H1 (cell line): ENCODE measurements around the gene KIAA1671. TPM values are rescaled to one million over a fixed set of nuclear protein-coding genes. Genes with fewer than 3 reads are reported as not detected.

Source experiments
- CTCF ChIA-PET: fragments of 300-600 bp; sonication (Branson Sonifier 250); formaldehyde crosslinking; loops from one replicate; lab custom pipeline; 2021; ENCODE audit not compliant: partially characterized antibody; lab: Charles Lee
- POLR2A ChIA-PET: fragments of 300-600 bp; sonication (Branson Sonifier 250); formaldehyde crosslinking; loops from one replicate; lab custom pipeline; 2021; ENCODE audit warnings: inconsistent platforms; ENCODE audit not compliant: partially characterized antibody; lab: Charles Lee
- DNase-seq, 2 experiments: peaks; one replicate each; pipeline versions ENCODE4 v3.0.0 to v3.0.0-alpha.2; 2010 to 2022; ENCODE audit warnings: low spot score in 2 of 2, low read depth in 1 of 2, mixed read lengths in 1 of 2
- FAIRE-seq: peaks from 2 replicates; lab custom pipeline; 2011; peaks lifted over from hg19 to GRCh38; lab: Jason Lieb, UNC
- H2AFZ ChIP-seq: 2 replicates; pipeline ENCODE4 v1.8.1; 2012; ENCODE audit warnings: low read length, inconsistent platforms
- H2AK5ac ChIP-seq: 2 replicates; pipeline ENCODE4 v1.6.1; 2013; ENCODE audit warnings: low read depth, low read length
- H2BK120ac ChIP-seq: replicated peaks from 2 replicates; pipeline ENCODE3; 2013; ENCODE audit warnings: low read depth, low read length, inconsistent platforms
- H2BK12ac ChIP-seq: 2 replicates; pipeline ENCODE4 v1.6.1; 2013; ENCODE audit warnings: low read depth, low read length
- H2BK15ac ChIP-seq: 2 replicates; pipeline ENCODE4 v1.6.1; 2013; ENCODE audit warnings: low read length
- H2BK20ac ChIP-seq: 2 replicates; pipeline ENCODE4 v1.6.1; 2013; ENCODE audit warnings: low read length
- H2BK5ac ChIP-seq: 2 replicates; pipeline ENCODE4 v1.6.1; 2013; ENCODE audit warnings: low read depth, low read length
- H3K14ac ChIP-seq: 2 replicates; pipeline ENCODE4 v1.6.1; 2013; ENCODE audit warnings: inconsistent platforms; ENCODE audit not compliant: insufficient read length
- H3K18ac ChIP-seq: 2 replicates; pipeline ENCODE4 v1.6.1; 2013; ENCODE audit warnings: low read length; ENCODE audit errors: extremely low read depth
- H3K23ac ChIP-seq: 2 replicates; pipeline ENCODE4 v1.6.1; 2013; ENCODE audit warnings: inconsistent platforms; ENCODE audit not compliant: insufficient read length
- H3K23me2 ChIP-seq: 2 replicates; pipeline ENCODE4 v1.6.1; 2013; ENCODE audit warnings: low read depth, low read length
- H3K27ac ChIP-seq: 2 replicates; pipeline ENCODE4 v1.6.1; 2011; ENCODE audit warnings: low read depth, low read length, inconsistent platforms
- H3K27me3 ChIP-seq, 4 experiments: replicated peaks in 1 of 4; 1 replicate in 1 of 4; 2 replicates in 3 of 4; pipeline versions ENCODE4 v1.6.1 to v1.8.1; 2011 to 2013; ENCODE audit warnings: low read length in 3 of 4, mild to moderate bottlenecking in 3 of 4, inconsistent platforms in 2 of 4, mixed read lengths in 2 of 4, moderate library complexity in 1 of 4; ENCODE audit not compliant: control insufficient read depth in 3 of 4, insufficient read depth in 3 of 4; ENCODE audit errors: extremely low read depth in 1 of 4
- H3K36me3 ChIP-seq, 4 experiments: 2 replicates each; pipeline versions ENCODE4 v1.6.1 to v1.8.1; 2011 to 2013; ENCODE audit warnings: mild to moderate bottlenecking in 4 of 4, low read length in 3 of 4, moderate library complexity in 2 of 4, control low read depth in 1 of 4, inconsistent platforms in 1 of 4; ENCODE audit not compliant: insufficient read depth in 4 of 4, control insufficient read depth in 2 of 4
- H3K4ac ChIP-seq: replicated peaks from 2 replicates; pipeline ENCODE3; 2013; ENCODE audit warnings: low read length, low read depth, mixed read lengths, inconsistent platforms; ENCODE audit not compliant: insufficient read length
- H3K4me1 ChIP-seq, 4 experiments: replicated peaks in 1 of 4; 1 replicate in 1 of 4; 2 replicates in 3 of 4; pipeline versions ENCODE4 v1.6.1 to v1.8.1; 2011 to 2013; ENCODE audit warnings: low read length in 3 of 4, inconsistent platforms in 2 of 4, mixed read lengths in 1 of 4; ENCODE audit not compliant: insufficient read depth in 4 of 4, control insufficient read depth in 3 of 4
- H3K4me2 ChIP-seq, 2 experiments: 2 replicates each; pipeline versions ENCODE4 v1.6.1 to v1.8.1; 2011 to 2013; ENCODE audit warnings: low read depth in 2 of 2, low read length in 2 of 2, control low read depth in 1 of 2, inconsistent platforms in 1 of 2, mild to moderate bottlenecking in 1 of 2; ENCODE audit not compliant: insufficient read depth in 1 of 2
- H3K4me3 ChIP-seq, 4 experiments: fragments of 200-600, 300-600 bp in 1 of 4; sonication (generic), shearing (Covaris generic), sonication (Bioruptor Twin) in 1 of 4; 2 replicates each; pipeline versions ENCODE4 v1.5.1 to v1.8.1; 2011 to 2016; ENCODE audit warnings: low read length in 4 of 4, low read depth in 3 of 4, control low read depth in 2 of 4, inconsistent platforms in 2 of 4, mild to moderate bottlenecking in 2 of 4, mixed read lengths in 1 of 4, moderate library complexity in 1 of 4; ENCODE audit not compliant: insufficient read depth in 2 of 4; ENCODE audit errors: extremely low read depth in 1 of 4
- H3K56ac ChIP-seq: replicated peaks from 2 replicates; pipeline ENCODE3; 2013; ENCODE audit warnings: low read depth, mild to moderate bottlenecking, mixed read lengths, low read length, inconsistent platforms; ENCODE audit not compliant: insufficient read length
- H3K79me1 ChIP-seq: 2 replicates; pipeline ENCODE4 v1.6.1; 2013; ENCODE audit warnings: low read depth, low read length, control low read depth
- H3K79me2 ChIP-seq, 2 experiments: 2 replicates each; pipeline versions ENCODE4 v1.6.1 to v1.8.1; 2012 to 2013; ENCODE audit warnings: low read length in 2 of 2, mild to moderate bottlenecking in 2 of 2, inconsistent platforms in 1 of 2; ENCODE audit not compliant: insufficient read depth in 2 of 2, control insufficient read depth in 1 of 2
- H3K9ac ChIP-seq, 4 experiments: replicated peaks in 1 of 4; 1 replicate in 1 of 4; 2 replicates in 3 of 4; pipeline versions ENCODE4 v1.6.1 to v1.8.1; 2011 to 2013; ENCODE audit warnings: low read depth in 3 of 4, low read length in 3 of 4, control low read depth in 2 of 4, mild to moderate bottlenecking in 2 of 4, moderate library complexity in 2 of 4, inconsistent platforms in 1 of 4; ENCODE audit errors: extremely low read depth in 1 of 4
- H3K9me3 ChIP-seq, 2 experiments: 2 replicates each; pipeline versions ENCODE4 v1.6.1 to v1.8.1; 2012 to 2013; ENCODE audit warnings: mild to moderate bottlenecking in 2 of 2, moderate library complexity in 2 of 2, control low read depth in 1 of 2, inconsistent platforms in 1 of 2, low read depth in 1 of 2, low read length in 1 of 2, mixed read lengths in 1 of 2; ENCODE audit not compliant: insufficient read depth in 2 of 2
- H4K20me1 ChIP-seq, 2 experiments: replicated peaks in 1 of 2; 2 replicates each; pipeline versions ENCODE3 to v1.8.1; 2011 to 2013; ENCODE audit warnings: inconsistent platforms in 2 of 2, low read length in 2 of 2, mild to moderate bottlenecking in 1 of 2; ENCODE audit not compliant: insufficient read depth in 2 of 2, control insufficient read depth in 1 of 2
- H4K5ac ChIP-seq: 2 replicates; pipeline ENCODE4 v1.6.1; 2013; ENCODE audit warnings: low read length, low read depth, mixed read lengths, inconsistent platforms; ENCODE audit not compliant: insufficient read length
- H4K8ac ChIP-seq: 2 replicates; pipeline ENCODE4 v1.8.0; 2013; ENCODE audit warnings: mild to moderate bottlenecking, moderate library complexity, low read length, inconsistent platforms; ENCODE audit not compliant: insufficient read depth; ENCODE audit errors: extremely low read depth
- H4K91ac ChIP-seq: replicated peaks from 2 replicates; pipeline ENCODE3; 2013; ENCODE audit warnings: low read length, mixed read lengths, inconsistent platforms; ENCODE audit not compliant: insufficient read length
- ASH2L ChIP-seq: fragments of 200-600, 300-600 bp; sonication (generic); IDR thresholded peaks from one replicate; pipeline ENCODE4 v1.7.1; 2017; ENCODE audit warnings: low read length
- BCL11A ChIP-seq, 2 experiments: IDR thresholded peaks; one replicate each; pipeline ENCODE4 v1.6.1; 2011; ENCODE audit warnings: low read depth in 2 of 2, low read length in 2 of 2, mild to moderate bottlenecking in 2 of 2
- EP300 ChIP-seq, 2 experiments: IDR thresholded peaks; 1 replicate in 1 of 2; 2 replicates in 1 of 2; pipeline ENCODE4 v1.6.1; 2011 to 2012; ENCODE audit warnings: low read depth in 2 of 2, low read length in 2 of 2, mild to moderate bottlenecking in 2 of 2, borderline replicate concordance in 1 of 2, inconsistent platforms in 1 of 2, moderate library complexity in 1 of 2
- HDAC6 ChIP-seq: IDR thresholded peaks from one replicate; pipeline ENCODE4 v1.7.1; 2012; ENCODE audit warnings: low read depth, mild to moderate bottlenecking, inconsistent platforms, low read length, moderate library complexity
- JUND ChIP-seq: IDR thresholded peaks from 2 replicates; pipeline ENCODE4 v1.6.1; 2011; ENCODE audit warnings: mild to moderate bottlenecking, improper control_type of control experiment, low read length
- PHF8 ChIP-seq: fragments of 200-600 bp; sonication (generic); conservative IDR thresholded peaks from 2 replicates; pipeline ENCODE4 v1.7.1; 2012; ENCODE audit warnings: low read depth, mild to moderate bottlenecking, inconsistent platforms, low read length, moderate library complexity
- TAF1 ChIP-seq: IDR thresholded peaks from 2 replicates; pipeline ENCODE4 v1.6.1; 2011; ENCODE audit warnings: mild to moderate bottlenecking, low read depth, low read length
- WGBS, 2 experiments: shearing (Covaris generic) in 1 of 2; methylation state at CpG; one replicate each; pipeline versions ENCODE4 v1.1.6 to v1.1.7; 2013 to 2015; ENCODE audit warnings: low lambda C conversion rate in 2 of 2, mixed read lengths in 2 of 2, inconsistent platforms in 1 of 2, low coverage in 1 of 2, missing lambda C conversion rate in 1 of 2; ENCODE audit not compliant: insufficient replicate concordance in 2 of 2, insufficient coverage in 1 of 2, insufficient read length in 1 of 2; ENCODE audit errors: extremely low coverage in 1 of 2, missing lambda C conversion rate in 1 of 2; 5-methylcytosine and 5-hydroxymethylcytosine counted together
- polyA plus RNA-seq, 7 experiments: library from polyadenylated mRNA; depleted of rRNA in 3 of 7; stranded (reverse) in 5 of 7; unstranded in 2 of 7; fragments of >200 nt in 5 of 7; fragments of 200-250 nt in 2 of 7; gene quantifications; 1 replicate in 5 of 7; 2 replicates in 1 of 7; 4 replicates in 1 of 7; pipeline versions ENCODE4 v1.2.1 to v1.2.3, GENCODE V29; 2011 to 2013; ENCODE audit warnings: missing spikeins in 2 of 7, mixed read lengths in 2 of 7
- total RNA-seq: library from RNA; stranded (reverse); fragmentation: NEBNext Ultra II Directional; extraction: Animal tissue kit (Norgen Biotek cat#: 25700); gene quantifications from 2 replicates; pipeline ENCODE4 v1.2.1, GENCODE V29; 2021
- TF ChIP-seq, protein P1 (sequence below): IDR thresholded peaks from 2 replicates; pipeline ENCODE4 v1.6.1; 2012; ENCODE audit warnings: low read length, inconsistent platforms
- TF ChIP-seq, protein P2 (sequence below): IDR thresholded peaks from 2 replicates; pipeline ENCODE4 v1.6.1; 2011; ENCODE audit warnings: low read depth, mild to moderate bottlenecking, low read length; ENCODE audit not compliant: insufficient read depth

KIAA1671 gene
- total and polyA plus RNA-seq, 2 of the 8 experiments (the other 6 are each of a cell fraction or from before 2014, with no cell fraction given) = 6.4 to 23.9 TPM

GRCh38 chr22:25105817-25106650 is 153.5 kb downstream of the KIAA1671 start:
- H4K91ac ChIP-seq = no peak overlapping the region
- no peak for FAIRE-seq
- no peak overlapping the region for H3K56ac ChIP-seq
- H3K23ac ChIP-seq = no peak overlapping the region
- no peak overlapping the region for H2BK12ac ChIP-seq
- H3K18ac ChIP-seq = no peak overlapping the region
- no peak overlapping the region for H4K8ac ChIP-seq
- H4K20me1 ChIP-seq = no peaks in the 10 kb centered on the region
- 92% methylated on average over 7 of the region's 7 CpGs; no CpG with 5 or more reads in 1 of the 2 experiments for WGBS, 2 experiments
- no peaks in the 10 kb centered on the region; the same call in 1 of the 2 replicates for H3K79me1 ChIP-seq
- H2AFZ ChIP-seq = no peak overlapping the region
- H2BK120ac ChIP-seq = no peak overlapping the region
- no peak overlapping the region for H2BK20ac ChIP-seq
- no peak for DNase-seq
- H4K5ac ChIP-seq = no peak overlapping the region
- H3K9ac ChIP-seq = no peak overlapping the region
- no peaks in the 10 kb centered on the region for H3K36me3 ChIP-seq
- H3K14ac ChIP-seq = no peak overlapping the region
- H2BK5ac ChIP-seq = no peak overlapping the region
- H2BK15ac ChIP-seq = no peak overlapping the region
- H3K79me2 ChIP-seq = no peaks in the 10 kb centered on the region
- no peak overlapping the region for H3K4me2 ChIP-seq
- no peak overlapping the region for H3K4ac ChIP-seq
- peaks cover 0 to 7% (median 4%) of the 10 kb centered on the region in 4 experiments; a peak in 5 of 7 replicates for H3K4me1 ChIP-seq
- H2AK5ac ChIP-seq = 0 out of 2 replicates have a peak overlapping the region, but pooled peaks have one; percentile 26
- no peak overlapping the region for H3K4me3 ChIP-seq
- no peaks in the 10 kb centered on the region for H3K27me3 ChIP-seq
- no peaks in the 10 kb centered on the region for H3K9me3 ChIP-seq
- peaks cover 3% of the 10 kb centered on the region for H3K23me2 ChIP-seq
- ChIA-PET POLR2A (interaction anchor here (0.7 to 0.8 kb wide), 2 partner anchors 22 to 24 kb away, joined by 3 read pairs; no protein-coding TSS in a partner anchor), CTCF (interaction anchor here (1.2 to 1.4 kb wide), 5 partner anchors 10 to 167 kb away, joined by 3 to 6 read pairs (median 5); no protein-coding TSS in a partner anchor)
- no peak overlapping the region for H3K27ac ChIP-seq
- TF ChIP-seq ASH2L (no peak), JUND (no peak), HDAC6 (no peak), BCL11A (IDR thresholded peaks at IDR 0.05; ENCODE audit: low read depth in 2 of 2, low read length in 2 of 2) (no peak), EP300 (IDR thresholded peaks at IDR 0.05; ENCODE audit: borderline replicate concordance in 1 of 2, low read depth in 2 of 2, low read length in 2 of 2) (no peak), TAF1 (no peak), PHF8 (no peak)
- TF ChIP-seq, protein P1, sequence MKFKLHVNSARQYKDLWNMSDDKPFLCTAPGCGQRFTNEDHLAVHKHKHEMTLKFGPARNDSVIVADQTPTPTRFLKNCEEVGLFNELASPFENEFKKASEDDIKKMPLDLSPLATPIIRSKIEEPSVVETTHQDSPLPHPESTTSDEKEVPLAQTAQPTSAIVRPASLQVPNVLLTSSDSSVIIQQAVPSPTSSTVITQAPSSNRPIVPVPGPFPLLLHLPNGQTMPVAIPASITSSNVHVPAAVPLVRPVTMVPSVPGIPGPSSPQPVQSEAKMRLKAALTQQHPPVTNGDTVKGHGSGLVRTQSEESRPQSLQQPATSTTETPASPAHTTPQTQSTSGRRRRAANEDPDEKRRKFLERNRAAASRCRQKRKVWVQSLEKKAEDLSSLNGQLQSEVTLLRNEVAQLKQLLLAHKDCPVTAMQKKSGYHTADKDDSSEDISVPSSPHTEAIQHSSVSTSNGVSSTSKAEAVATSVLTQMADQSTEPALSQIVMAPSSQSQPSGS = no peak
- TF ChIP-seq, protein P2, sequence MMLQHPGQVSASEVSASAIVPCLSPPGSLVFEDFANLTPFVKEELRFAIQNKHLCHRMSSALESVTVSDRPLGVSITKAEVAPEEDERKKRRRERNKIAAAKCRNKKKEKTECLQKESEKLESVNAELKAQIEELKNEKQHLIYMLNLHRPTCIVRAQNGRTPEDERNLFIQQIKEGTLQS = no peak
